Adrenal gland (tissue), 5 donors: Measurements from ENCODE around the gene KCNJ13.

ENCODE experiments used
- POLR2A ChIP-seq, 2 donors: fragments of 450-650 bp; IDR thresholded peaks; one replicate each; pipeline ENCODE4 v1.6.1; 2017; ENCODE audit warnings: antibody characterized with exemption in 2 of 2, mild to moderate bottlenecking in 2 of 2, moderate library complexity in 1 of 2
- TF ChIP-seq, protein P1 (sequence below), 6 experiments: fragments of 450-650 bp in 4 of 6; fragments of 200-600 bp in 2 of 6; sonication (generic) in 1 of 6; IDR thresholded peaks; 1 replicate in 5 of 6; 2 replicates in 1 of 6; pipeline versions ENCODE4 v1.5.1 to v1.8.0; 2016 to 2021; ENCODE audit warnings: antibody characterized with exemption in 6 of 6, mild to moderate bottlenecking in 2 of 6, moderate library complexity in 1 of 6
- donor health status: DM: no; HTN: no; CAD: no.

DNA sequence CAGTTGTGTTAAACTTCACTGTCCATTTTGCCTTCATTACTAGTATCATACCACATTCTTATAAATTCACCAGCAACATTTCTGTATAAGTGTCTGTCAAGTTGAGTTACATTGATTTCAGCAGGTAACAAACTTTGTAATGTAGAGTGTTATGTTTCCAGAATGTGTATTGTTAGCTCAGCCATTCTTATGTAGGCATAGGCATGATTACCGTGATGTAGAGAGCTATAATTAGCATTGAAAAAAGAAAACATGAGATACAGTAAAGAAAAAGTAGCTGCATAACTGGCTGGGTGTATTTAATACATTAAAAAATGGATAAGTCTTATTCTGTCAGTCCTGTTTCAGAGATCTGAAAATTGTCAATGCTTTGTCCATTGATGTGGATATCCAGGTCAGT is 8.5 kb downstream of the KCNJ13 start:
- TF ChIP-seq, protein P1, sequence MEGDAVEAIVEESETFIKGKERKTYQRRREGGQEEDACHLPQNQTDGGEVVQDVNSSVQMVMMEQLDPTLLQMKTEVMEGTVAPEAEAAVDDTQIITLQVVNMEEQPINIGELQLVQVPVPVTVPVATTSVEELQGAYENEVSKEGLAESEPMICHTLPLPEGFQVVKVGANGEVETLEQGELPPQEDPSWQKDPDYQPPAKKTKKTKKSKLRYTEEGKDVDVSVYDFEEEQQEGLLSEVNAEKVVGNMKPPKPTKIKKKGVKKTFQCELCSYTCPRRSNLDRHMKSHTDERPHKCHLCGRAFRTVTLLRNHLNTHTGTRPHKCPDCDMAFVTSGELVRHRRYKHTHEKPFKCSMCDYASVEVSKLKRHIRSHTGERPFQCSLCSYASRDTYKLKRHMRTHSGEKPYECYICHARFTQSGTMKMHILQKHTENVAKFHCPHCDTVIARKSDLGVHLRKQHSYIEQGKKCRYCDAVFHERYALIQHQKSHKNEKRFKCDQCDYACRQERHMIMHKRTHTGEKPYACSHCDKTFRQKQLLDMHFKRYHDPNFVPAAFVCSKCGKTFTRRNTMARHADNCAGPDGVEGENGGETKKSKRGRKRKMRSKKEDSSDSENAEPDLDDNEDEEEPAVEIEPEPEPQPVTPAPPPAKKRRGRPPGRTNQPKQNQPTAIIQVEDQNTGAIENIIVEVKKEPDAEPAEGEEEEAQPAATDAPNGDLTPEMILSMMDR (IDR thresholded peaks at IDR 0.05), result no peak
- no peak for TF ChIP-seq POLR2A (IDR thresholded peaks at IDR 0.05)
